Omental fat pad (tissue), 4 donors: ENCODE measurements around the gene ABCB9. TPM values are rescaled to one million over a fixed set of nuclear protein-coding genes. Genes with fewer than 3 reads are reported as not detected.
"Not testable (repeated sequence)": the region's sequence is repeated elsewhere in the genome, so short reads cannot be mapped to it uniquely, and the experiment has no call there.

Experiments used
- ATAC-seq: fragments of 150-250 bp; one replicate; pipeline ENCODE4 v1.9.1; 2016; ENCODE audit warnings: mild to moderate bottlenecking, moderate library complexity; ENCODE audit not compliant: low FRiP score
- DNase-seq: peaks from one replicate; pipeline ENCODE4 v3.0.0-alpha.2; 2019; ENCODE audit warnings: low spot score
- CTCF ChIP-seq, 3 donors: fragments of 450-650 bp; IDR thresholded peaks; one replicate each; pipeline ENCODE4 v1.5.1; 2016 to 2017; ENCODE audit warnings: antibody characterized with exemption in 3 of 3, mild to moderate bottlenecking in 3 of 3, moderate library complexity in 2 of 3
- total RNA-seq, 4 donors: library from RNA; depleted of rRNA; stranded (reverse); fragments of >200 nt; gene quantifications; one replicate each; pipeline ENCODE4 v1.1.0, GENCODE V29; 2016

The ABCB9 gene
- total RNA-seq, 4 donors from 2014 or later = 1.3 to 4.7 (median 2.7) TPM

DNA sequence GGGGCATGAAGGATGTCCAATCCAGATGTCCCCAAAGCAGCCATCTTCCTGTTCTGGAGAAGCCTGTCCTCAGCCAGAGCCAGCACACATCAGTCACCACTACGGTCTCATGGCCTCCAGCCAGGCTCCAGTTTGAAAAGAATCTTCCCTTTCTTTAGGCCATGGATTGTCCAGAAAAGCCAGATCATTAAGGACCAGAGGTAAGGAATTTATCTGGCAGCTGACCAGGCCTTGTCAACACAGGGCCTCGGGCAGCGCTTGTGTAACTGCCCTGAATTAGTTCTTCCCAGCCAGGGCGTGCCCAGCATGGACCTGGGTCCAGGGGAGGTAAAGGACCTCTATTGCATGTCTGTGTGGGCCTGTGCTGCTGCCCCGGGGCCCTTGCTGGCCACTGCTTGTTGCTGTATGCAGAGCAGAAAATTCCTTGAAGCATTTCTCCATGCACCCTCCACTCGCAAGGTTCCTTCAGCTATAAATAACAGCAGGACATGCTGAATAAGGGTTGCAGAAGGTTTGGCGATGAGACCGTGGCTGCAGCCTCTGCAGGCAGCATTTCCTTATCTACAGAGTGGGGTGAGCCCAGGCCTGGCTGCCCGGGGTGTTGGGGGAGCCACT lies 48.6 kb downstream of the ABCB9 start:
- ATAC-seq (peak; percentile 64), DNase-seq (peak; percentile 32)
- TF ChIP-seq CTCF (IDR thresholded peaks at IDR 0.05) = no peak

- DNase-seq (no peak), ATAC-seq (no peak)
- TF ChIP-seq CTCF (IDR thresholded peaks at IDR 0.05) = no peak
Measured at GRCh38 chr12:122909442-122910288, 56.6 kb downstream of the ABCB9 start.

DNA sequence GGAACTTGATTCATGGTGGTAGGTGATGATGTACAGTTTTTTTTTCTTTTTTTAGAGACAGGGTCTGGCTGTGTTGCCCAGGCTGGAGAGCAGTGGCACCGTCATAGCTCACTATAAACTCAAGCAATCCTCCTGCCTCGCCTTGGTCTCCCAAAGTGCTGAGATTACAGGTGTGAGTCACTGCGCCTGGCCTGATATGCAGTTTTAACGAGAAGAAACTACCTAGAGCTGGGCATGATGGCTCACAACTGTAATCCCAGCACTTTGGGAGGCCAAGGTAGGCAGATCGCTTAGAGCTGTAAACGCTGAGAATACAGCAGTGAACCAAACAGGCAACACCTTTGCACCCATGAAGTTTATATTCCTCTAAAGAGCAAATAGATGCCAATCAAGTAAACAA lies 57.3 kb downstream of the ABCB9 start:
- TF ChIP-seq CTCF (IDR thresholded peaks at IDR 0.05) = no peak
- no peak for DNase-seq
- no peak for ATAC-seq

- not testable (repeated sequence) for DNase-seq, ATAC-seq
Measured at GRCh38 chr12:122905258-122905657, 61.0 kb downstream of the ABCB9 start.

DNA sequence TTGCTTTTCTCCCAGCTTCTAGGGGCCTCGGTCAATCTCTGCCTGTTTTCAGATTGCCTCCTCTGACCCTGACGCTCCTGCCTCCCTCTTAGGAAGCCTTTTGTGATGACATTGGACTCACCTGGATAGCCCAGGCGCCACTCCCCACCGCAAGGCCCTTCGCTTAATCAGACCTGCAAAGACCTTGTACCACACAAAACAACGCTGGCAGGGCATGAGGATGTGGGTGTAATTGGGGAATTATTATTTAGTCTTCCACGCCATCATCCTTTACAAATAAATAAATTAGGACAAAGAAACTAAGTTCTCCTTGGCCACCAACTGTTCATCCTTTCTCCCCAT lies 62.6 kb downstream of the ABCB9 start:
- no peak for TF ChIP-seq CTCF (IDR thresholded peaks at IDR 0.05)
- no peak for DNase-seq

DNA sequence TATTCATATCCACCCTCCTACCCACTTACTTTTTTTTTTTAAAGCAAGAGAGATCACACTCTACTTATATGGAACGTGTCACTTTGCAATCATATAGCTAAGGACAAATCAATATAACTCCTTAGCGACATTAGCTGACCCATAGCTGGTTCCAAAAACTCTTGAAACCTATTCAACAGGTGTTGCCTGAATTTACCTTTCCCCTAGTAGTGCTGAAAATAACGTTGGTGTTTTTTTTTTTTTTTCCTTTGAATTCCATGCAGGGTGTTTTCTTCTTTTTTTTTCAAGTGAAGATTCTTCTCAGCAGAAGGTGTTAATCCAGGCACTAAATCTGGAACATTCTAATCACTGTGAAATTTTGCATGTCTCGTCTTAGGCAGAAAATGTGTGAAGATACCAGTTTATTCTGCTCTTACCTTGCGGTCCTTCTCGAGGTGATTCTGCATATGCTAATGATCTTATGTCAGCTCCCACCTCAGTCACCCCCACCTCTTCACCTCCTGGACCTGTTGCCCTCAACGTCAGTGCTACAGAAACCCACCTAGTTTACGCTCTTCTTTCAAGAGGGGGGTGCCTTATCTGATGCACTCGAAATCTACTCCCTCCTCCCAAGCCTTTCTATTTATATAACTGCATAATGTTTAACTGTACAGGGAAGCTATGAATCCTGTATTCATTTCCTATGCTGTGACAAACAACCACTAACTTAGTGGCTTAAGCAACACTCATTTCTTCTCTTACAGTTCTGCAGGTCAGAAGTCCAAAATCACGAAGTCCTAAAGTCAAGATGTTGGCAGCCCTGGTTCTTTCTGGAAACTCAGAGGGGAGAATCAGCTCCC lies 63.2 kb downstream of the ABCB9 start:
- TF ChIP-seq CTCF (IDR thresholded peaks at IDR 0.05) = no peak
- ATAC-seq (no peak), DNase-seq (no peak)

More for the DNA sequence above, 62.6 kb downstream of the ABCB9 start:
- ATAC-seq = no peak

GRCh38 chr12:122899887-122900286 lies 66.4 kb downstream of the ABCB9 start:
- ATAC-seq = no peak
- DNase-seq = no peak
- TF ChIP-seq CTCF (IDR thresholded peaks at IDR 0.05) = no peak
